SK-N-SH treated with all-trans-retinoic acid at 6 μM for 48 hours (cell line): ENCODE measurements around the gene CEP44.

Experiments
- ATAC-seq: fragments of 200-7000 bp; cut with Tn5 transposase; 3 replicates; pipeline ENCODE4 v1.9.1; 2020; ENCODE audit warnings: mild to moderate bottlenecking, moderate library complexity
- ARNTL ChIP-seq: fragments of 450-650 bp; formaldehyde crosslinking; IDR thresholded peaks from 2 replicates; pipeline ENCODE4 v1.5.0; 2020; ENCODE audit warnings: low read depth, mild to moderate bottlenecking, moderate library complexity, borderline replicate concordance
- BACH2 ChIP-seq: fragments of 250-450 bp; sonication (Bioruptor Pico); IDR thresholded peaks from 2 replicates; pipeline ENCODE4 v1.9.0; 2021; ENCODE audit warnings: mild to moderate bottlenecking, borderline replicate concordance
- CREB5 ChIP-seq: fragments of 250-450 bp; sonication (Bioruptor Pico); IDR thresholded peaks from 2 replicates; pipeline ENCODE4 v1.5.1; 2020; ENCODE audit warnings: low read depth, mild to moderate bottlenecking, moderate library complexity
- CSDC2 ChIP-seq: fragments of 250-450 bp; sonication (Bioruptor Pico); IDR thresholded peaks from 2 replicates; pipeline ENCODE4 v1.5.0; 2020; ENCODE audit warnings: mild to moderate bottlenecking, moderate library complexity
- CSRNP3 ChIP-seq: fragments of 250-450 bp; sonication (Bioruptor Pico); IDR thresholded peaks from 2 replicates; pipeline ENCODE4 v1.5.1; 2021; ENCODE audit warnings: mild to moderate bottlenecking, moderate library complexity
- GLIS3 ChIP-seq: fragments of 250-450 bp; sonication (Bioruptor Pico); IDR thresholded peaks from 2 replicates; pipeline ENCODE4 v1.5.0; 2020; ENCODE audit warnings: mild to moderate bottlenecking, moderate library complexity
- ISL1 ChIP-seq: fragments of 250-450 bp; sonication (Bioruptor Pico); IDR thresholded peaks from 2 replicates; pipeline ENCODE4 v2.1.2; 2022; ENCODE audit warnings: mild to moderate bottlenecking, moderate library complexity
- OSR1 ChIP-seq: fragments of 250-450 bp; sonication (Bioruptor Pico); IDR thresholded peaks from 2 replicates; pipeline ENCODE4 v1.8.0; 2022; ENCODE audit warnings: moderate library complexity, mild to moderate bottlenecking, inconsistent platforms
- POU6F1 ChIP-seq: fragments of 250-450 bp; sonication (Bioruptor Pico); IDR thresholded peaks from 2 replicates; pipeline ENCODE4 v1.8.0; 2021; ENCODE audit warnings: low read depth, mild to moderate bottlenecking, moderate library complexity, borderline replicate concordance
- PPARA ChIP-seq: fragments of 250-450 bp; sonication (Bioruptor Pico); IDR thresholded peaks from 2 replicates; pipeline ENCODE4 v1.5.0; 2020; ENCODE audit warnings: mild to moderate bottlenecking, borderline replicate concordance
- RARB ChIP-seq: fragments of 250-450 bp; sonication (Bioruptor Pico); IDR thresholded peaks from 2 replicates; pipeline ENCODE4 v1.8.0; 2021; ENCODE audit warnings: mild to moderate bottlenecking, moderate library complexity
- SNAI2 ChIP-seq: fragments of 250-450 bp; sonication (Bioruptor Pico); IDR thresholded peaks from 2 replicates; pipeline ENCODE4 v1.5.0; 2020; ENCODE audit warnings: mild to moderate bottlenecking, moderate library complexity
- TCF4 ChIP-seq: fragments of 250-450 bp; sonication (Bioruptor Pico); IDR thresholded peaks from 2 replicates; pipeline ENCODE4 v1.8.0; 2021; ENCODE audit warnings: mild to moderate bottlenecking, moderate library complexity, borderline replicate concordance
- TOX ChIP-seq: fragments of 250-450 bp; sonication (Bioruptor Pico); IDR thresholded peaks from 2 replicates; pipeline ENCODE4 v1.8.0; 2021; ENCODE audit warnings: mild to moderate bottlenecking, moderate library complexity, borderline replicate concordance
- TSHZ2 ChIP-seq: fragments of 250-450 bp; sonication (Bioruptor Pico); IDR thresholded peaks from 2 replicates; pipeline ENCODE4 v1.5.0; 2020; ENCODE audit warnings: mild to moderate bottlenecking, moderate library complexity
- ZC3H10 ChIP-seq: fragments of 250-450 bp; sonication (Bioruptor Pico); IDR thresholded peaks from 2 replicates; pipeline ENCODE4 v1.5.1; 2021; ENCODE audit warnings: mild to moderate bottlenecking, moderate library complexity
- ZFP3 ChIP-seq: fragments of 250-450 bp; sonication (Bioruptor Pico); IDR thresholded peaks from 2 replicates; pipeline ENCODE4 v1.5.0; 2020; ENCODE audit warnings: mild to moderate bottlenecking, moderate library complexity
- ZFP30 ChIP-seq: fragments of 450-650 bp; formaldehyde crosslinking; IDR thresholded peaks from 2 replicates; pipeline ENCODE4 v1.5.0; 2022; ENCODE audit warnings: mild to moderate bottlenecking, moderate library complexity
- ZNF565 ChIP-seq: fragments of 450-650 bp; formaldehyde crosslinking; conservative IDR thresholded peaks from 2 replicates; pipeline ENCODE4 v1.5.0; 2020; ENCODE audit warnings: low read depth, mild to moderate bottlenecking, moderate library complexity
- ZNF70 ChIP-seq: fragments of 450-650 bp; formaldehyde crosslinking; IDR thresholded peaks from 2 replicates; pipeline ENCODE4 v1.5.0; 2020; ENCODE audit warnings: mild to moderate bottlenecking, moderate library complexity
- ZNF8 ChIP-seq: fragments of 450-650 bp; formaldehyde crosslinking; IDR thresholded peaks from 2 replicates; pipeline ENCODE4 v1.5.0; 2020; ENCODE audit warnings: mild to moderate bottlenecking, moderate library complexity

CEP44 gene

GRCh38 chr4:174340714-174341113 lies 57.0 kb downstream of the CEP44 start (continued):
- TF ChIP-seq ZFP3 (CRISPR knock-in tag) (no peak), ISL1 (CRISPR knock-in tag) (peak; percentile 63)
- TF ChIP-seq, all 23 proteins: peak for 4

GRCh38 chr4:174349156-174349555 lies 65.4 kb downstream of the CEP44 start:
- TF ChIP-seq TCF4 (CRISPR knock-in tag): no peak
- TF ChIP-seq RARB (CRISPR knock-in tag): no peak
- no peak for TF ChIP-seq POU6F1
- TF ChIP-seq CSDC2: no peak
- no peak for TF ChIP-seq OSR1
- no peak for ATAC-seq

GRCh38 chr4:174352061-174352819 lies 68.5 kb downstream of the CEP44 start:
- TF ChIP-seq BACH2 (CRISPR knock-in tag): no peak
- no peak for TF ChIP-seq CSDC2
- no peak for TF ChIP-seq TOX
- no peak for TF ChIP-seq ZFP30 (CRISPR knock-in tag)
- no peak for TF ChIP-seq ZFP3 (CRISPR knock-in tag)
- TF ChIP-seq ZNF8: no peak
- no peak for TF ChIP-seq ZC3H10 (CRISPR knock-in tag)
- TF ChIP-seq CREB5 (CRISPR knock-in tag): no peak
- TF ChIP-seq TSHZ2 (CRISPR knock-in tag): no peak
- TF ChIP-seq GLIS3: no peak
- no peak for TF ChIP-seq POU6F1
- no peak for TF ChIP-seq ZNF70 (CRISPR knock-in tag)
- TF ChIP-seq OSR1: no peak
- TF ChIP-seq ZNF565 (CRISPR knock-in tag): no peak
- ATAC-seq: no peak

- no peak for ATAC-seq
- TF ChIP-seq GLIS3 (no peak), BACH2 (CRISPR knock-in tag) (no peak), SNAI2 (CRISPR knock-in tag) (no peak), PPARA (no peak), CSDC2 (no peak), RARB (CRISPR knock-in tag) (no peak), CREB5 (CRISPR knock-in tag) (no peak), CSRNP3 (CRISPR knock-in tag) (no peak), ISL1 (CRISPR knock-in tag) (no peak), ARNTL (no peak), TCF4 (CRISPR knock-in tag) (no peak), ZNF8 (no peak), TSHZ2 (CRISPR knock-in tag) (no peak), ZNF70 (CRISPR knock-in tag) (no peak)
Observed at GRCh38 chr4:174357321-174357720, 73.6 kb downstream of the CEP44 start.
